Measurements from ENCODE around the gene HOXC9. TPM values are rescaled to one million over a fixed set of nuclear protein-coding genes. Genes with fewer than 3 reads are reported as not detected.

Gene HOXC9
- total and polyA plus RNA-seq, 10 donors: 0.05 TPM; not detected in 9

DNA sequence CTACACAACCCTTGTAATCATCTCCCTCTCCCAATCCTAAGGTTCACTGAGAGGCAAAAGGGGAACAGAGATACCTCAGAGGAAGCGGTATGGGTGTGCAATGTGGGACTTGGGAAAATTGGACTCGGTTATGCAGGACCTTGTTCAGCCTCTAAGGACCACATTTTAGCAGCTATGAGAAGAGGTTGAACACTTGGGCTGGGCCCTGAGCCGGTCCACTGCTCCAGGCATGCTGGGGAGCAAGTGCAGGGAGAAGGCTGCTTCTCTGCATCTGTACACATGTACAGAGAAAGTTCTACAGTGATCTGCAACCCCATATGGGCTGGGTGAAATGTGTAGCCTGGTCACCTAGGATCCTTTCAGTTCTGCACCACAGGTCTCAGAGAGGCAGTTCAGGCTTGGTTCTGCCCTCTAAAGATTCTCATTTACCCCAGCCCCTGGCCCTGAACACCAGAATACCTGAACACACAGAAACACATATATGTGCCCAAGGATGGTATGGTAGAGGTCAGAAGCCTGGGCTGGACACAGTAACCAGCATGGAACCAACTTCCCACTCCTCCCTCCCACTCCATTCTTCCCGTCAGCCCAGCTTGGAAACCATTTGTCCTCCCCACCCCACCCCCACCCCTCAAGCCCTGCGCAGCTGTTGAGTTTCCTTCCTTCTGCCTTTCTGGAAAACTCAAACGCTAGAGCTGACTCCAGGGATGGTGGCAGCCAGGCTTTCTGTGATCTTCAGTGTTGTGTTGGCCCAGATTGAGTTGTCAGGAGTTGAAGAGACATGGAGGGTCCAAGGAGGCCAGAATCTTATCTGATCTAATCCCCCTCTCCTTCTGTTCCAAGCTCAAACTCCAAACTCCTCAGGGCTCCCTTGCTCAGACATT, 43.3 kb downstream of the HOXC9 start:
- H3K27me3 ChIP-seq (replicated peaks in 1 of 7): peaks cover 0 to 100% (median 62%) of the 10 kb centered on the region in 7 donors
- H3K4me1 ChIP-seq: peaks cover 3 to 17% (median 10%) of the 10 kb centered on the region in 6 donors
- H3K9me3 ChIP-seq: no peaks in the 10 kb centered on the region
- no peak overlapping the region for H3K27ac ChIP-seq
- no peak for DNase-seq
- TF ChIP-seq CTCF (IDR thresholded peaks at IDR 0.05 in 8 of 11, conservative IDR thresholded peaks at IDR 0.05 in 3 of 11) (no peak), POLR2A (IDR thresholded peaks at IDR 0.05) (no peak), POLR2AphosphoS5 (IDR thresholded peaks at IDR 0.05) (no peak)
- H3K36me3 ChIP-seq: no peaks in the 10 kb centered on the region
- intact Hi-C loops (cut with DNase I; ENCODE audit: low total_unique reads): no loop called here
- no peak overlapping the region for H3K4me3 ChIP-seq
- WGBS, 5 donors: 28 to 50% (median 36%) methylated on average over 6 of the region's 6 CpGs

DNA sequence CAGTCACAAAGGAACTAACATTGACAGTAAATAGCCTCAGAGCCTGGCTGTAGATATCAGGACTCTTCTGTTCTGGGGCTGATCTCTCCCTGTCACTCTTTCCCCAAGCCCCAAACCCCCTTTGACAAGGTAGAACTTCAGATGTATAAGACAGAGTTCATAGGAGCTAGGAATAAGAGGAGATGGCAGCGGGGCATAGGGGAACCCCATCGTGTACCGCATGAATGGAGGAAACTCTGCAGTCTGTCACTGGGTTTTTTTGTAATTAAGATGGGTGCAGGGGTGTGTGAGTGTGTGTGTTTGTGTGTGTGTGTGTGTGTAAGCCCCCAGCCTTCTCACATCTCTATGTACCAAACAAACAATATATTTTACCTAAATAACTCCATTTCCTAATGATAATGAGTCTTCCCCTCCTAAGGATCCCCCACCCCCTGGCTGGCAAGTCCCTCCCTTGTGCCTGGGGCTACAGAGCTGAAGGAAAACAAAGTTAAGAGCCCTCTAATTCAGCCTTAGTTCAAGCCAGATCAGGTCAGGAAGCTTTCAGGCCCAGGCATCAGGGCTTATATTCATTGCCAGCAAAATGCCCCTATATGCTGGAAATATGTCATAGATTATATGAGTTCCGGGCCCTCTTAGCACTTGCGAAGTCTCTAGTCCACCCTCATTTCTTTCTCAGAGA, 44.6 kb downstream of the HOXC9 start:
- no peak for TF ChIP-seq CTCF (IDR thresholded peaks at IDR 0.05 in 8 of 11, conservative IDR thresholded peaks at IDR 0.05 in 3 of 11)
- Histone ChIP-seq H3K27me3 (replicated peaks in 1 of 7) (peaks cover 0 to 100% (median 58%) of the 10 kb centered on the region in 7 donors), H3K4me3 (no peak overlapping the region), H3K9me3 (no peaks in the 10 kb centered on the region), H3K4me1 (peaks cover 3 to 17% (median 10%) of the 10 kb centered on the region in 6 donors), H3K36me3 (no peaks in the 10 kb centered on the region), H3K27ac (no peak overlapping the region)
- intact Hi-C loops (cut with DNase I; ENCODE audit: low total_unique reads): no loop called here
- WGBS, 5 donors: 43 to 59% (median 57%) methylated on average over 5 of the region's 5 CpGs
- DNase-seq: no peak

GRCh38 chr12:54045401-54045800, 45.4 kb downstream of the HOXC9 start:
- no peaks in the 10 kb centered on the region for H3K36me3 ChIP-seq
- no peak overlapping the region for H3K27ac ChIP-seq
- H3K27me3 ChIP-seq (replicated peaks in 1 of 7): peaks cover 0 to 100% (median 63%) of the 10 kb centered on the region in 7 donors
- no peak for DNase-seq
- no peak for TF ChIP-seq CTCF (IDR thresholded peaks at IDR 0.05 in 8 of 11, conservative IDR thresholded peaks at IDR 0.05 in 3 of 11)
- TF ChIP-seq POLR2AphosphoS5 (IDR thresholded peaks at IDR 0.05): no peak
- no peak for TF ChIP-seq POLR2A (IDR thresholded peaks at IDR 0.05)
- no peak overlapping the region for H3K4me3 ChIP-seq
- peaks cover 3 to 23% (median 10%) of the 10 kb centered on the region in 6 donors for H3K4me1 ChIP-seq
- intact Hi-C loops (cut with DNase I; ENCODE audit: low total_unique reads): no loop called here
- no peaks in the 10 kb centered on the region for H3K9me3 ChIP-seq
